SK-N-SH (cell line): ENCODE measurements around the gene PARP11. TPM values are rescaled to one million over a fixed set of nuclear protein-coding genes. Genes with fewer than 3 reads are reported as not detected.

Experiments used
- CTCF ChIA-PET: fragments of 300-600, 350-600 bp; formaldehyde crosslinking; extraction: SDS; loops from one replicate; lab custom pipeline; 2021; lab: Yijun Ruan, JAX
- POLR2A ChIA-PET: fragments of 350-600 bp; sonication (Branson Sonifier 250); formaldehyde crosslinking; extraction: SDS; loops from one replicate; lab custom pipeline; 2020; ENCODE audit warnings: antibody characterized with exemption, inconsistent platforms; lab: Yijun Ruan, JAX
- DNase-seq: peaks from one replicate; pipeline ENCODE4 v3.0.0; 2012
- H2AFZ ChIP-seq: fragments of 200-600 bp; sonication (generic); 2 replicates; pipeline ENCODE4 v1.8.1; 2016; ENCODE audit warnings: antibody characterized with exemption, mild to moderate bottlenecking, low read depth
- H3F3A ChIP-seq: fragments of 200-600 bp; sonication (generic); replicated peaks from 2 replicates; pipeline ENCODE3; 2016; ENCODE audit warnings: antibody characterized with exemption, mild to moderate bottlenecking; ENCODE audit not compliant: insufficient read depth
- H3K27ac ChIP-seq, 2 experiments: fragments of 200-500 bp in 1 of 2; fragments of 200-600 bp in 1 of 2; sonication (Bioruptor generic) in 1 of 2; sonication (generic), shearing (Covaris generic) in 1 of 2; 2 replicates each; pipeline versions ENCODE4 v1.5.1 to v1.6.1; 2014 to 2016; ENCODE audit warnings: low read depth in 2 of 2, inconsistent platforms in 1 of 2, low read length in 1 of 2, mild to moderate bottlenecking in 1 of 2, mixed read lengths in 1 of 2
- H3K27me3 ChIP-seq: fragments of 200-600 bp; sonication (generic), shearing (Covaris generic); 2 replicates; pipeline ENCODE4 v1.6.1; 2016; ENCODE audit warnings: mixed run types; ENCODE audit not compliant: insufficient read depth
- H3K36me3 ChIP-seq, 2 experiments: fragments of 200-500 bp in 1 of 2; fragments of 200-600 bp in 1 of 2; sonication (Bioruptor generic) in 1 of 2; sonication (generic) in 1 of 2; replicated peaks in 1 of 2; 2 replicates each; pipeline versions ENCODE3 to v1.5.1; 2014 to 2016; ENCODE audit warnings: low read length in 1 of 2, mild to moderate bottlenecking in 1 of 2; ENCODE audit not compliant: insufficient read depth in 2 of 2, control insufficient read depth in 1 of 2
- H3K4me1 ChIP-seq, 2 experiments: fragments of 200-500 bp in 1 of 2; fragments of 200-600 bp in 1 of 2; sonication (Bioruptor generic) in 1 of 2; sonication (generic), shearing (Covaris generic) in 1 of 2; 2 replicates each; pipeline versions ENCODE4 v1.5.1 to v1.6.1; 2014 to 2016; ENCODE audit warnings: low read depth in 1 of 2, low read length in 1 of 2, mixed run types in 1 of 2; ENCODE audit not compliant: insufficient read depth in 2 of 2, control insufficient read depth in 1 of 2
- H3K4me2 ChIP-seq: fragments of 200-600 bp; sonication (generic), shearing (Covaris generic); 2 replicates; pipeline ENCODE4 v1.6.1; 2017; ENCODE audit warnings: mixed run types
- H3K4me3 ChIP-seq, 2 experiments: fragments of 200-500 bp in 1 of 2; fragments of 200-600 bp in 1 of 2; sonication (Bioruptor generic) in 1 of 2; sonication (generic), shearing (Covaris generic) in 1 of 2; 2 replicates each; pipeline versions ENCODE4 v1.5.1 to v1.8.1; 2014 to 2016; ENCODE audit warnings: low read depth in 2 of 2, inconsistent platforms in 1 of 2, low read length in 1 of 2, mild to moderate bottlenecking in 1 of 2, mixed read lengths in 1 of 2, moderate library complexity in 1 of 2
- H3K79me2 ChIP-seq: fragments of 200-600 bp; sonication (generic); 2 replicates; pipeline ENCODE4 v1.8.1; 2017; ENCODE audit warnings: mild to moderate bottlenecking; ENCODE audit not compliant: insufficient read depth
- H3K9ac ChIP-seq: fragments of 200-600 bp; sonication (generic); 2 replicates; pipeline ENCODE4 v1.6.1; 2017; ENCODE audit warnings: mixed run types
- H3K9me2 ChIP-seq: fragments of 200-600 bp; sonication (generic); 2 replicates; pipeline ENCODE4 v1.6.1; 2017; ENCODE audit warnings: mixed run types
- H3K9me3 ChIP-seq: fragments of 200-600 bp; sonication (generic); 2 replicates; pipeline ENCODE4 v1.6.1; 2017; ENCODE audit warnings: mixed run types, mild to moderate bottlenecking, moderate library complexity
- H4K20me1 ChIP-seq: fragments of 200-600 bp; sonication (generic); 2 replicates; pipeline ENCODE4 v1.6.1; 2017; ENCODE audit warnings: mild to moderate bottlenecking, mixed run types; ENCODE audit not compliant: insufficient read depth
- CHD2 ChIP-seq: fragments of 150-350 bp; IDR thresholded peaks from 2 replicates; pipeline ENCODE4 v1.6.1; 2018; ENCODE audit warnings: low read length; ENCODE audit not compliant: partially characterized antibody
- EZH2phosphoT487 ChIP-seq: fragments of 200-600 bp; sonication (generic); IDR thresholded peaks from 2 replicates; pipeline ENCODE4 v1.6.1; 2017; ENCODE audit warnings: low read depth, mixed run types, mild to moderate bottlenecking, antibody characterized with exemption, moderate library complexity, borderline replicate concordance
- GABPA ChIP-seq: IDR thresholded peaks from 2 replicates; pipeline ENCODE4 v1.4.0; 2012; ENCODE audit warnings: low read depth, mild to moderate bottlenecking
- MXI1 ChIP-seq: IDR thresholded peaks from 2 replicates; pipeline ENCODE4 v1.6.1; 2012; ENCODE audit warnings: mild to moderate bottlenecking, low read depth, low read length, improper control_type of control experiment
- NFIC ChIP-seq: IDR thresholded peaks from 2 replicates; pipeline ENCODE4 v1.4.0; 2012; ENCODE audit warnings: borderline replicate concordance
- NRF1 ChIP-seq: IDR thresholded peaks from 2 replicates; pipeline ENCODE4 v1.6.1; 2012; ENCODE audit warnings: low read depth, mild to moderate bottlenecking, low read length
- POLR2AphosphoS5 ChIP-seq: IDR thresholded peaks from 2 replicates; pipeline ENCODE4 v1.6.1; 2012; ENCODE audit warnings: low read depth, low read length
- RFX5 ChIP-seq: IDR thresholded peaks from 2 replicates; pipeline ENCODE4 v1.6.1; 2012; ENCODE audit warnings: mild to moderate bottlenecking, improper control_type of control experiment, low read length
- RXRA ChIP-seq: IDR thresholded peaks from 2 replicates; pipeline ENCODE4 v1.4.0; 2012; ENCODE audit warnings: low read depth, mild to moderate bottlenecking, borderline replicate concordance
- SMC3 ChIP-seq: IDR thresholded peaks from 2 replicates; pipeline ENCODE4 v1.6.1; 2012; ENCODE audit warnings: low read depth, low read length, improper control_type of control experiment
- TAF1 ChIP-seq: IDR thresholded peaks from 2 replicates; pipeline ENCODE4 v1.6.1; 2012; ENCODE audit warnings: low read depth, mild to moderate bottlenecking, low read length, moderate library complexity, borderline replicate concordance
- YY1 ChIP-seq: IDR thresholded peaks from 2 replicates; pipeline ENCODE4 v1.4.0; 2012; ENCODE audit warnings: low read depth, mild to moderate bottlenecking
- WGBS: methylation state at CpG from one replicate; pipeline ENCODE4 v1.1.6; 2017; ENCODE audit warnings: low lambda C conversion rate; 5-methylcytosine and 5-hydroxymethylcytosine counted together
- polyA plus RNA-seq, 3 experiments: library from polyadenylated mRNA; depleted of rRNA; stranded (reverse); fragments of >200 nt; gene quantifications; 2 replicates each; pipeline ENCODE4 v1.2.3, GENCODE V29; 2012
- TF ChIP-seq, protein P1 (sequence below): IDR thresholded peaks from 2 replicates; pipeline ENCODE4; 2012
- TF ChIP-seq, protein P2 (sequence below): IDR thresholded peaks from 2 replicates; pipeline ENCODE4 v1.4.0; 2012; ENCODE audit warnings: low read depth, borderline replicate concordance
- TF ChIP-seq, protein P3 (sequence below): IDR thresholded peaks from 2 replicates; pipeline ENCODE4 v1.4.0; 2012; ENCODE audit warnings: low read depth, borderline replicate concordance
- TF ChIP-seq, protein P4 (sequence below): fragments of 200-600 bp; sonication (generic); IDR thresholded peaks from 2 replicates; pipeline ENCODE4 v1.6.1; 2017; ENCODE audit warnings: antibody characterized with exemption, mild to moderate bottlenecking, moderate library complexity
- TF ChIP-seq, protein P5 (sequence below): fragments of 150-350 bp; IDR thresholded peaks from 2 replicates; pipeline ENCODE4 v1.6.1; 2017; ENCODE audit warnings: antibody characterized with exemption, low read length, low read depth, borderline replicate concordance
- TF ChIP-seq, protein P6 (sequence below): IDR thresholded peaks from 2 replicates; pipeline ENCODE4 v1.4.0; 2012; ENCODE audit warnings: low read depth

PARP11 gene
- polyA plus RNA-seq, 1 of the 3 experiments (the other 2 are of a cell fraction) = 1.8 TPM

DNA sequence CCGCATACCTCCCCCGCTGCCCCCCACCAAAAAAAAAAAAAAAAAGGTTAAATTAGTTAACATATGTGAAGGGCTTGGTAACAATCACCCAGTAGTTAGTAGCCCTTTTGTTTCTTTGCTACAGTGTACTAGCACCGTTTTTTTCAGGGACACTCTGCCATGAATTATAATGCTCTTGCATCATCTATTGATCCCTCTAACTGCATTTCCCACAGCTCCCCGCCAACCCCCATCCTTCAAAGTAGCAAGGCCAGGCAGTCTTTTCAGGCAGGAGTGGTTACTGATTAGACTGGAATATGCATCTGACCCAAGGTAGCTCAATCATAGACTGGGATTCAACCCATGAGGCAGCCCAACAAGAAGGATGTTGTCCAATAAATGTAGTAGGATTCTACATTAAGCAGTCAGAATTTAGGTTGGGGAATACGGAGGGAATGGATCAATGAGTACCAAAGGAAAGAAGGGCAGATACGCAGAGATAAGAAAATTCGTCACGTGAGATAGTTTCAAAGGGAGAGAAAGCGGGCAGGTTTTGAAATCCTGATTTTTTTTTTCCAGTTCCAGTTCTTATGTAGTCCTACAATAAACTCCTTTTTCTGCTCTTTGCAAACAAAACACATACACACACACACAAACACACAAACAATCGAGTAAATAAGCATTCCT lies 80.4 kb downstream of the PARP11 start:
- H3K9ac ChIP-seq = no peak overlapping the region
- H2AFZ ChIP-seq = no peak overlapping the region
- H4K20me1 ChIP-seq = no peaks in the 10 kb centered on the region
- H3K4me1 ChIP-seq = no peaks in the 10 kb centered on the region
- no peaks in the 10 kb centered on the region for H3K9me3 ChIP-seq
- no peak for TF ChIP-seq POLR2AphosphoS5
- no peak for TF ChIP-seq RFX5
- TF ChIP-seq, protein P1, sequence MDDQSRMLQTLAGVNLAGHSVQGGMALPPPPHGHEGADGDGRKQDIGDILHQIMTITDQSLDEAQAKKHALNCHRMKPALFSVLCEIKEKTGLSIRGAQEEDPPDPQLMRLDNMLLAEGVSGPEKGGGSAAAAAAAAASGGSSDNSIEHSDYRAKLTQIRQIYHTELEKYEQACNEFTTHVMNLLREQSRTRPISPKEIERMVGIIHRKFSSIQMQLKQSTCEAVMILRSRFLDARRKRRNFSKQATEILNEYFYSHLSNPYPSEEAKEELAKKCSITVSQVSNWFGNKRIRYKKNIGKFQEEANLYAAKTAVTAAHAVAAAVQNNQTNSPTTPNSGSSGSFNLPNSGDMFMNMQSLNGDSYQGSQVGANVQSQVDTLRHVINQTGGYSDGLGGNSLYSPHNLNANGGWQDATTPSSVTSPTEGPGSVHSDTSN = no peak
- TF ChIP-seq MXI1 = no peak
- TF ChIP-seq TAF1 = no peak
- TF ChIP-seq NFIC = no peak
- no peak for DNase-seq
- 49% methylated on average over 10 of the region's 10 CpGs for WGBS
- no peak overlapping the region for H3K4me3 ChIP-seq
- no peaks in the 10 kb centered on the region for H3F3A ChIP-seq
- H3K27ac ChIP-seq = no peak overlapping the region
- ChIA-PET CTCF (interaction anchor here (4.3 kb wide), 1 partner anchor 493 kb away, joined by 36 read pairs; no protein-coding TSS in a partner anchor), POLR2A (no interaction called here)
- no peaks in the 10 kb centered on the region for H3K27me3 ChIP-seq
- H3K36me3 ChIP-seq = no peaks in the 10 kb centered on the region
- no peaks in the 10 kb centered on the region for H3K9me2 ChIP-seq
- H3K79me2 ChIP-seq = no peaks in the 10 kb centered on the region
- no peak overlapping the region for H3K4me2 ChIP-seq

DNA sequence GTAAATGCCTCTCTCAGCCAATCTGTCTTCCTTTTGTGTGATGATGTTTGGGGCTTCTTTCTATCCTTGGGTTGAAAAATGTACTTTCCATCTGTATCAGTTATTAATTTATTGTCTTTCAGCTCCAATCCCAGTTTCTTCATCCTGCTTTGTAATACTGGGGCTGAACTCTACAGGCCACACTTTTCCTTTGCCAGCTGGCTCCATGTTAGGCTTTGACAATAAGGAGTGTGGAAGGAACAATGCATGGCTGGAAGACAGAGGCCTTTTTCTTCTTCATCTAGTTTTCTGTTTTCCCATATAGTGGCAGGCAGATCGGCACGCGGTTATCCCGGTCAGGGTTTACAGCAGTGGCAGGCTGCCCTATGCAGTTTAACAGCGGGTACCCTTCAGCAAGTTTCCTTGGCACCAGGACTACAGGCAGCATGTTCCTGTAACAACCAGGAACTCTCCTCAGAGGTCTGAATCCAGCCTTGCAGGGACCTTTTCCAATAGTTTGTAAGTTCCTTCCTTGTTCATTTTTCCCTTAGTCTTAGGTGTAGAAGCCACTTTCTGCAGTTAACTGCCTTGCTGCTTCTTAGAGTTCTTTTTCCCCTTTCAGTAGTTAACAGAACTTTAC lies 81.8 kb downstream of the PARP11 start:
- 98% methylated on average over 5 of the region's 5 CpGs for WGBS
- no peak overlapping the region for H3K4me2 ChIP-seq
- no peaks in the 10 kb centered on the region for H3K27me3 ChIP-seq
- no peak overlapping the region for H3K27ac ChIP-seq
- no peaks in the 10 kb centered on the region for H3K9me2 ChIP-seq
- H3K9me3 ChIP-seq = no peaks in the 10 kb centered on the region
- no peaks in the 10 kb centered on the region for H3K36me3 ChIP-seq
- DNase-seq = no peak
- H3K9ac ChIP-seq = no peak overlapping the region
- no peaks in the 10 kb centered on the region for H3K4me1 ChIP-seq
- POLR2A ChIA-PET = no interaction called here
- no peak overlapping the region for H3K4me3 ChIP-seq
- H4K20me1 ChIP-seq = no peaks in the 10 kb centered on the region
- no peaks in the 10 kb centered on the region for H3K79me2 ChIP-seq
- CTCF ChIA-PET = interaction anchor here (1.1 to 3.6 kb wide), 3 partner anchors 12 to 491 kb away, joined by 3 to 23 read pairs (median 15); no protein-coding TSS in a partner anchor
- H2AFZ ChIP-seq = no peak overlapping the region
- H3F3A ChIP-seq = no peaks in the 10 kb centered on the region
- TF ChIP-seq RXRA (no peak), YY1 (no peak), GABPA (no peak), NRF1 (no peak), CHD2 (no peak), EZH2phosphoT487 (no peak), SMC3 (no peak)
- TF ChIP-seq, protein P2, sequence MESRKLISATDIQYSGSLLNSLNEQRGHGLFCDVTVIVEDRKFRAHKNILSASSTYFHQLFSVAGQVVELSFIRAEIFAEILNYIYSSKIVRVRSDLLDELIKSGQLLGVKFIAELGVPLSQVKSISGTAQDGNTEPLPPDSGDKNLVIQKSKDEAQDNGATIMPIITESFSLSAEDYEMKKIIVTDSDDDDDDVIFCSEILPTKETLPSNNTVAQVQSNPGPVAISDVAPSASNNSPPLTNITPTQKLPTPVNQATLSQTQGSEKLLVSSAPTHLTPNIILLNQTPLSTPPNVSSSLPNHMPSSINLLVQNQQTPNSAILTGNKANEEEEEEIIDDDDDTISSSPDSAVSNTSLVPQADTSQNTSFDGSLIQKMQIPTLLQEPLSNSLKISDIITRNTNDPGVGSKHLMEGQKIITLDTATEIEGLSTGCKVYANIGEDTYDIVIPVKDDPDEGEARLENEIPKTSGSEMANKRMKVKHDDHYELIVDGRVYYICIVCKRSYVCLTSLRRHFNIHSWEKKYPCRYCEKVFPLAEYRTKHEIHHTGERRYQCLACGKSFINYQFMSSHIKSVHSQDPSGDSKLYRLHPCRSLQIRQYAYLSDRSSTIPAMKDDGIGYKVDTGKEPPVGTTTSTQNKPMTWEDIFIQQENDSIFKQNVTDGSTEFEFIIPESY = no peak
- TF ChIP-seq, protein P1 = no peak
- TF ChIP-seq, protein P3, sequence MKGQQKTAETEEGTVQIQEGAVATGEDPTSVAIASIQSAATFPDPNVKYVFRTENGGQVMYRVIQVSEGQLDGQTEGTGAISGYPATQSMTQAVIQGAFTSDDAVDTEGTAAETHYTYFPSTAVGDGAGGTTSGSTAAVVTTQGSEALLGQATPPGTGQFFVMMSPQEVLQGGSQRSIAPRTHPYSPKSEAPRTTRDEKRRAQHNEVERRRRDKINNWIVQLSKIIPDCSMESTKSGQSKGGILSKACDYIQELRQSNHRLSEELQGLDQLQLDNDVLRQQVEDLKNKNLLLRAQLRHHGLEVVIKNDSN = no peak
- TF ChIP-seq, protein P4, sequence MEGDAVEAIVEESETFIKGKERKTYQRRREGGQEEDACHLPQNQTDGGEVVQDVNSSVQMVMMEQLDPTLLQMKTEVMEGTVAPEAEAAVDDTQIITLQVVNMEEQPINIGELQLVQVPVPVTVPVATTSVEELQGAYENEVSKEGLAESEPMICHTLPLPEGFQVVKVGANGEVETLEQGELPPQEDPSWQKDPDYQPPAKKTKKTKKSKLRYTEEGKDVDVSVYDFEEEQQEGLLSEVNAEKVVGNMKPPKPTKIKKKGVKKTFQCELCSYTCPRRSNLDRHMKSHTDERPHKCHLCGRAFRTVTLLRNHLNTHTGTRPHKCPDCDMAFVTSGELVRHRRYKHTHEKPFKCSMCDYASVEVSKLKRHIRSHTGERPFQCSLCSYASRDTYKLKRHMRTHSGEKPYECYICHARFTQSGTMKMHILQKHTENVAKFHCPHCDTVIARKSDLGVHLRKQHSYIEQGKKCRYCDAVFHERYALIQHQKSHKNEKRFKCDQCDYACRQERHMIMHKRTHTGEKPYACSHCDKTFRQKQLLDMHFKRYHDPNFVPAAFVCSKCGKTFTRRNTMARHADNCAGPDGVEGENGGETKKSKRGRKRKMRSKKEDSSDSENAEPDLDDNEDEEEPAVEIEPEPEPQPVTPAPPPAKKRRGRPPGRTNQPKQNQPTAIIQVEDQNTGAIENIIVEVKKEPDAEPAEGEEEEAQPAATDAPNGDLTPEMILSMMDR = no peak
- TF ChIP-seq, protein P5, sequence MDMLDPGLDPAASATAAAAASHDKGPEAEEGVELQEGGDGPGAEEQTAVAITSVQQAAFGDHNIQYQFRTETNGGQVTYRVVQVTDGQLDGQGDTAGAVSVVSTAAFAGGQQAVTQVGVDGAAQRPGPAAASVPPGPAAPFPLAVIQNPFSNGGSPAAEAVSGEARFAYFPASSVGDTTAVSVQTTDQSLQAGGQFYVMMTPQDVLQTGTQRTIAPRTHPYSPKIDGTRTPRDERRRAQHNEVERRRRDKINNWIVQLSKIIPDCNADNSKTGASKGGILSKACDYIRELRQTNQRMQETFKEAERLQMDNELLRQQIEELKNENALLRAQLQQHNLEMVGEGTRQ = no peak
- TF ChIP-seq, protein P6, sequence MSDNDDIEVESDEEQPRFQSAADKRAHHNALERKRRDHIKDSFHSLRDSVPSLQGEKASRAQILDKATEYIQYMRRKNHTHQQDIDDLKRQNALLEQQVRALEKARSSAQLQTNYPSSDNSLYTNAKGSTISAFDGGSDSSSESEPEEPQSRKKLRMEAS = no peak
